Measurements from ENCODE around the gene CORO2B. TPM values are rescaled to one million over a fixed set of nuclear protein-coding genes. Genes with fewer than 3 reads are reported as not detected.
A peak's percentile ranks its signal among the peaks of the same experiment; 100 is the strongest.

The CORO2B gene
- polyA plus RNA-seq, 1 of the 3 experiments (the other 2 are of a cell fraction): 3.6 TPM

- H3K79me2 ChIP-seq (ENCODE audit: insufficient read depth): no peaks in the 10 kb centered on the region
- ChIA-PET POLR2A (no interaction called here), CTCF (interaction anchor here (0.6 to 11.6 kb wide), 10 partner anchors 13 to 852 kb away, joined by 3 to 464 read pairs (median 14); no protein-coding TSS in a partner anchor)
- no peaks in the 10 kb centered on the region for H4K20me1 ChIP-seq (ENCODE audit: insufficient read depth)
- no peaks in the 10 kb centered on the region for H3K27me3 ChIP-seq (ENCODE audit: insufficient read depth)
- no peaks in the 10 kb centered on the region for H3K36me3 ChIP-seq (replicated peaks in 1 of 2; ENCODE audit: control insufficient read depth in 1 of 2, insufficient read depth in 2 of 2, low read length in 1 of 2)
- H3K9me3 ChIP-seq: no peaks in the 10 kb centered on the region
- DNase-seq: no peak
- peaks cover 7% of the 10 kb centered on the region for H3F3A ChIP-seq (replicated peaks; ENCODE audit: insufficient read depth)
- H3K27ac ChIP-seq (ENCODE audit: low read depth in 2 of 2, low read length in 1 of 2): 0 out of 4 replicates have a peak overlapping the region, but pooled peaks of 1 of the 2 experiments have one; percentile 30
- peaks cover 4 to 5% of the 10 kb centered on the region in 2 experiments; a peak in 3 of 4 replicates for H3K4me1 ChIP-seq (ENCODE audit: control insufficient read depth in 1 of 2, insufficient read depth in 2 of 2, low read depth in 1 of 2, low read length in 1 of 2)
- peak overlapping the region; percentile 64; the same call in 1 of the 2 replicates for H3K4me2 ChIP-seq
- H2AFZ ChIP-seq (ENCODE audit: low read depth): peak overlapping the region; percentile 54; the same call in 1 of the 2 replicates
- H3K4me3 ChIP-seq (ENCODE audit: low read depth in 2 of 2, low read length in 1 of 2): no peak overlapping the region
- no peak overlapping the region for H3K9ac ChIP-seq
- H3K9me2 ChIP-seq: no peaks in the 10 kb centered on the region
- WGBS (ENCODE audit: low lambda C conversion rate): 53% methylated on average over 4 of the region's 6 CpGs
- TF ChIP-seq RXRA (IDR thresholded peaks at IDR 0.05; ENCODE audit: borderline replicate concordance, low read depth): no peak
- no peak for TF ChIP-seq ELF1 (IDR thresholded peaks at IDR 0.05)
- no peak for TF ChIP-seq NRF1 (IDR thresholded peaks at IDR 0.05; ENCODE audit: low read depth, low read length)
- TF ChIP-seq IRF3 (IDR thresholded peaks at IDR 0.05; ENCODE audit: low read depth, low read length): no peak
- no peak for TF ChIP-seq JUND (IDR thresholded peaks at IDR 0.05)
- TF ChIP-seq RAD21 (IDR thresholded peaks at IDR 0.05; ENCODE audit: low read length): no peak
- TF ChIP-seq ZBTB33 (IDR thresholded peaks at IDR 0.05; ENCODE audit: borderline replicate concordance, low read depth): no peak
- no peak for TF ChIP-seq TEAD4 (IDR thresholded peaks at IDR 0.05; ENCODE audit: borderline replicate concordance, insufficient read depth)
- TF ChIP-seq GATA2 (CRISPR knock-in tag; IDR thresholded peaks at IDR 0.05): no peak
Measured at GRCh38 chr15:68552344-68552743, 26.4 kb upstream of the CORO2B start.

- peaks cover 7% of the 10 kb centered on the region for H3F3A ChIP-seq (replicated peaks; ENCODE audit: insufficient read depth)
- CTCF ChIA-PET: interaction anchor here (0.6 to 11.6 kb wide), 11 partner anchors 13 to 851 kb away, joined by 3 to 464 read pairs (median 11); no protein-coding TSS in a partner anchor
- no peak for DNase-seq
- H3K27me3 ChIP-seq (ENCODE audit: insufficient read depth): no peaks in the 10 kb centered on the region
- WGBS (ENCODE audit: low lambda C conversion rate): 29% methylated on average over 6 of the region's 6 CpGs
- no peaks in the 10 kb centered on the region for H3K36me3 ChIP-seq (replicated peaks in 1 of 2; ENCODE audit: control insufficient read depth in 1 of 2, insufficient read depth in 2 of 2, low read length in 1 of 2)
- peak overlapping the region in 1 of 2 experiments; percentile 30; a peak in 1 of 4 replicates for H3K27ac ChIP-seq (ENCODE audit: low read depth in 2 of 2, low read length in 1 of 2)
- peak overlapping the region; percentile 64; the same call in 1 of the 2 replicates for H3K4me2 ChIP-seq
- peaks cover 4 to 5% of the 10 kb centered on the region in 2 experiments; a peak in 3 of 4 replicates for H3K4me1 ChIP-seq (ENCODE audit: control insufficient read depth in 1 of 2, insufficient read depth in 2 of 2, low read depth in 1 of 2, low read length in 1 of 2)
- no peaks in the 10 kb centered on the region for H3K9me3 ChIP-seq
- no peaks in the 10 kb centered on the region for H3K79me2 ChIP-seq (ENCODE audit: insufficient read depth)
- H4K20me1 ChIP-seq (ENCODE audit: insufficient read depth): no peaks in the 10 kb centered on the region
- H3K4me3 ChIP-seq (ENCODE audit: low read depth in 2 of 2, low read length in 1 of 2): no peak overlapping the region
- peak overlapping the region; percentile 54; the same call in 1 of the 2 replicates for H2AFZ ChIP-seq (ENCODE audit: low read depth)
- POLR2A ChIA-PET: no interaction called here
- H3K9me2 ChIP-seq: no peaks in the 10 kb centered on the region
- TF ChIP-seq TCF12 (IDR thresholded peaks at IDR 0.05): no peak
- TF ChIP-seq USF2 (IDR thresholded peaks at IDR 0.05; ENCODE audit: borderline replicate concordance, low read depth, low read length): no peak
- peak; percentile 49 for TF ChIP-seq PBX3 (IDR thresholded peaks at IDR 0.05)
- TF ChIP-seq REST (IDR thresholded peaks at IDR 0.05; ENCODE audit: low read depth, low read length): no peak
- no peak overlapping the region for H3K9ac ChIP-seq
Measured at GRCh38 chr15:68552773-68553172, 26.0 kb upstream of the CORO2B start.
